ENCODE data around the gene SLC13A5.

SLC13A5 gene

DNA sequence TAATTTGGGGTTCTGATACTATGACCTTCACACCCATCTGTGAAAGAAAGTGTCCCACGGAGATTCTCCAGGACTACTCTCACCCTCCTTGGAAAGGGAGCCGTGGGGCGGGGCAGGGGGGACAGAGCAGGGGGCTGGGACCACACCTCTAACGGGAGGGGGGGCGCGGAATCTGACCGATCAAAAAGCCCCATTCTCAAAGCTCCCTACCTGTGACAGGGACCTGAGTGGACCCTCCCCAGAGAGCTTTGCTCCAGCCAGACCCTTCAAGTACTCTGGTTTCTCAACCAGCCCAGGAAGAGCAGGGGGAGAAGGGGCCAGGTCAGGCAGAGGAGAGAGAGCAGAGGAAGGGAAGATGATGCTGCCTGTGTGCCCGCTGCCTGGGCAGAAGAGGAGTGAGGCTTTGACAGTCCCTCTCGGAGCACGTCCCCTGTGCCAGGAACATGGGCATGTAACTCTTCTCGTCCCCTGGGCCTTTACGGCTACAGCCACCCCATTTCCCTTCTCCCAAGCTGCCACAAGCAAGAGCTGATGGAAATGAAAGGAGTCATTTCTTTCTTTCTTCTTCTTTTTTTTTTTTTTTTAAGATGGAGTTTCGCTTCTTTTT, 43.4 kb upstream of the SLC13A5 start:
- no peak for TF ChIP-seq EZH2phosphoT487 (IDR thresholded peaks at IDR 0.05; ENCODE audit: borderline replicate concordance, low read length)
- TF ChIP-seq CTCF (IDR thresholded peaks at IDR 0.05; ENCODE audit: low read depth, low read length, poor library complexity, severe bottlenecking) = no peak
- H3K9me3 ChIP-seq (ENCODE audit: control insufficient read depth, insufficient read depth, low read length) = no peaks in the 10 kb centered on the region
- no peaks in the 10 kb centered on the region for H3K79me2 ChIP-seq (ENCODE audit: control insufficient read depth, low read length)
- no peak overlapping the region for H3K4me3 ChIP-seq (ENCODE audit: low read length)
- no peak overlapping the region for H3K4me2 ChIP-seq (ENCODE audit: low read length)
- H4K20me1 ChIP-seq (ENCODE audit: control insufficient read depth, insufficient read depth, low read depth, low read length) = no peaks in the 10 kb centered on the region
- H3K9me2 ChIP-seq (replicated peaks; ENCODE audit: control insufficient read depth, low read length) = no peaks in the 10 kb centered on the region
- no peaks in the 10 kb centered on the region for H3K36me3 ChIP-seq (ENCODE audit: control insufficient read depth, low read length)
- no peak overlapping the region for H3K27ac ChIP-seq (ENCODE audit: low read depth, low read length)
- H3K4me1 ChIP-seq (ENCODE audit: control insufficient read depth, low read length) = no peaks in the 10 kb centered on the region
- peaks cover 19% of the 10 kb centered on the region for H3K27me3 ChIP-seq (ENCODE audit: control insufficient read depth, low read length)
- no peaks in the 10 kb centered on the region for H3F3A ChIP-seq (ENCODE audit: control insufficient read depth, insufficient read depth)

GRCh38 chr17:6755731-6756184, 42.6 kb upstream of the SLC13A5 start, which contains the start of gene XAF1:
Gene XAF1, plus strand, starts transcription at chr17:6756046. Its CDS starts 33 bp downstream, at chr17:6756079.
- peaks cover 19% of the 10 kb centered on the region for H3K27me3 ChIP-seq (ENCODE audit: control insufficient read depth, low read length)
- H4K20me1 ChIP-seq (ENCODE audit: control insufficient read depth, insufficient read depth, low read depth, low read length) = no peaks in the 10 kb centered on the region
- TF ChIP-seq CTCF (IDR thresholded peaks at IDR 0.05; ENCODE audit: low read depth, low read length, poor library complexity, severe bottlenecking) (no peak), EZH2phosphoT487 (IDR thresholded peaks at IDR 0.05; ENCODE audit: borderline replicate concordance, low read length) (no peak)
- no peaks in the 10 kb centered on the region for H3K9me2 ChIP-seq (replicated peaks; ENCODE audit: control insufficient read depth, low read length)
- no peaks in the 10 kb centered on the region for H3K79me2 ChIP-seq (ENCODE audit: control insufficient read depth, low read length)
- H3K4me3 ChIP-seq (ENCODE audit: low read length) = no peak within 1 kb of the TSS
- no peaks in the 10 kb centered on the region for H3K9me3 ChIP-seq (ENCODE audit: control insufficient read depth, insufficient read depth, low read length)
- H3K4me2 ChIP-seq (ENCODE audit: low read length) = peak within 1 kb of the TSS; percentile 31
- no peaks in the 10 kb centered on the region for H3F3A ChIP-seq (ENCODE audit: control insufficient read depth, insufficient read depth)
- no peaks in the 10 kb centered on the region for H3K36me3 ChIP-seq (ENCODE audit: control insufficient read depth, low read length)
- H3K27ac ChIP-seq (ENCODE audit: low read depth, low read length) = no peak within 1 kb of the TSS
- no peaks in the 10 kb centered on the region for H3K4me1 ChIP-seq (ENCODE audit: control insufficient read depth, low read length)

GRCh38 chr17:6755281-6755680, 42.1 kb upstream of the SLC13A5 start:
- Histone ChIP-seq H3K36me3 (ENCODE audit: control insufficient read depth, low read length) (no peaks in the 10 kb centered on the region), H3K9me3 (ENCODE audit: control insufficient read depth, insufficient read depth, low read length) (no peaks in the 10 kb centered on the region), H3K4me1 (ENCODE audit: control insufficient read depth, low read length) (no peaks in the 10 kb centered on the region), H3K79me2 (ENCODE audit: control insufficient read depth, low read length) (no peaks in the 10 kb centered on the region), H3K9me2 (replicated peaks; ENCODE audit: control insufficient read depth, low read length) (no peaks in the 10 kb centered on the region), H3K4me2 (ENCODE audit: low read length) (no peak overlapping the region), H3F3A (ENCODE audit: control insufficient read depth, insufficient read depth) (no peaks in the 10 kb centered on the region), H3K4me3 (ENCODE audit: low read length) (no peak overlapping the region), H3K27me3 (ENCODE audit: control insufficient read depth, low read length) (peaks cover 19% of the 10 kb centered on the region), H3K27ac (ENCODE audit: low read depth, low read length) (no peak overlapping the region), H4K20me1 (ENCODE audit: control insufficient read depth, insufficient read depth, low read depth, low read length) (no peaks in the 10 kb centered on the region)
- TF ChIP-seq EZH2phosphoT487 (IDR thresholded peaks at IDR 0.05; ENCODE audit: borderline replicate concordance, low read length) = no peak
- TF ChIP-seq CTCF (IDR thresholded peaks at IDR 0.05; ENCODE audit: low read depth, low read length, poor library complexity, severe bottlenecking) = no peak
